Endothelial cell of umbilical vein (primary cell): Measurements from ENCODE around the gene ADH5. TPM values are rescaled to one million over a fixed set of nuclear protein-coding genes. Genes with fewer than 3 reads are reported as not detected.

Source experiments
- BruUV-seq: library from RNA; stranded (reverse); fragments of 400-500 nt; replicated peaks from 2 replicates; lab custom pipeline; 2021; lab: Mats Ljungman, UMichigan
- CTCF ChIA-PET: fragments of 300-600, 350-600 bp; sonication (Branson Sonifier 250); formaldehyde crosslinking; loops from one replicate; lab custom pipeline; 2021; ENCODE audit warnings: antibody characterized with exemption, inconsistent platforms; lab: Charles Lee
- POLR2A ChIA-PET: fragments of 300-600, 350-600 bp; sonication (Branson Sonifier 250); formaldehyde crosslinking; loops from one replicate; lab custom pipeline; 2021; ENCODE audit warnings: antibody characterized with exemption, inconsistent platforms; lab: Charles Lee
- DNase-seq: peaks from one replicate; pipeline ENCODE4 v3.0.0-alpha.2; 2011; ENCODE audit warnings: low read depth, low spot score
- FAIRE-seq: peaks from 2 replicates; lab custom pipeline; 2011; peaks lifted over from hg19 to GRCh38; lab: Jason Lieb, UNC
- H2AFZ ChIP-seq: 2 replicates; pipeline ENCODE4 v1.6.0; 2012; ENCODE audit warnings: low read depth, low read length, control low read depth, inconsistent platforms
- H3K27ac ChIP-seq: 2 replicates; pipeline ENCODE4 v1.5.1; 2011; ENCODE audit warnings: low read depth, mild to moderate bottlenecking, control low read depth, low read length, moderate library complexity; ENCODE audit not compliant: insufficient read depth
- H3K27me3 ChIP-seq, 2 experiments: 2 replicates each; pipeline versions ENCODE4 v1.6.0 to v1.6.1; 2011; ENCODE audit warnings: low read length in 2 of 2, mixed read lengths in 1 of 2; ENCODE audit not compliant: control insufficient read depth in 2 of 2, insufficient read depth in 2 of 2
- H3K36me3 ChIP-seq, 2 experiments: 2 replicates in 1 of 2; 3 replicates in 1 of 2; pipeline ENCODE4 v1.5.1; 2011; ENCODE audit warnings: low read length in 2 of 2, mild to moderate bottlenecking in 1 of 2, moderate library complexity in 1 of 2; ENCODE audit not compliant: control insufficient read depth in 2 of 2, insufficient read depth in 2 of 2; ENCODE audit errors: extremely low read depth in 1 of 2
- H3K4me1 ChIP-seq: 3 replicates; pipeline ENCODE4 v1.5.1; 2011; ENCODE audit warnings: mild to moderate bottlenecking, low read length; ENCODE audit not compliant: control insufficient read depth, insufficient read depth; ENCODE audit errors: extremely low read depth
- H3K4me2 ChIP-seq: 2 replicates; pipeline ENCODE4 v1.6.1; 2011; ENCODE audit warnings: low read length, control low read depth, mixed read lengths; ENCODE audit not compliant: insufficient read depth
- H3K4me3 ChIP-seq, 3 experiments: fragments of 200-600 bp in 1 of 3; sonication (generic), shearing (Covaris generic) in 1 of 3; replicated peaks in 1 of 3; 2 replicates each; pipeline ENCODE4 v1.5.1; 2011 to 2016; ENCODE audit warnings: control low read depth in 3 of 3, low read length in 3 of 3, mild to moderate bottlenecking in 2 of 3, inconsistent platforms in 1 of 3, low read depth in 1 of 3, moderate library complexity in 1 of 3; ENCODE audit not compliant: insufficient read depth in 1 of 3
- H3K79me2 ChIP-seq: 2 replicates; pipeline ENCODE4 v1.6.0; 2012; ENCODE audit warnings: low read length, inconsistent platforms; ENCODE audit not compliant: control insufficient read depth, insufficient read depth
- H3K9ac ChIP-seq: replicated peaks from 2 replicates; pipeline ENCODE3; 2011; ENCODE audit warnings: low read length, control low read depth; ENCODE audit not compliant: insufficient read depth; ENCODE audit errors: extremely low read depth
- H3K9me1 ChIP-seq: replicated peaks from 3 replicates; pipeline ENCODE4 v1.6.0; 2011; ENCODE audit warnings: mild to moderate bottlenecking, low read length; ENCODE audit not compliant: control insufficient read depth, insufficient read depth; ENCODE audit errors: extremely low read depth
- H3K9me3 ChIP-seq: replicated peaks from 2 replicates; pipeline ENCODE4 v1.5.1; 2012; ENCODE audit warnings: low read length, inconsistent platforms; ENCODE audit not compliant: control insufficient read depth, insufficient read depth
- H4K20me1 ChIP-seq: replicated peaks from 2 replicates; pipeline ENCODE3; 2011; ENCODE audit warnings: mild to moderate bottlenecking, low read length; ENCODE audit not compliant: control insufficient read depth, insufficient read depth; ENCODE audit errors: extremely low read depth
- CTCF ChIP-seq, 2 donors: IDR thresholded peaks; 1 replicate in 1 of 2; 2 replicates in 1 of 2; pipeline ENCODE4 v1.5.1; 2011; ENCODE audit warnings: low read length in 2 of 2, mild to moderate bottlenecking in 2 of 2, moderate library complexity in 2 of 2, control low read depth in 1 of 2, inconsistent platforms in 1 of 2, low read depth in 1 of 2; ENCODE audit not compliant: insufficient read depth in 1 of 2; ENCODE audit errors: extremely low read depth in 1 of 2
- EZH2 ChIP-seq: IDR thresholded peaks from 2 replicates; pipeline ENCODE4 v1.6.1; 2012; ENCODE audit warnings: borderline replicate concordance, low read depth, mild to moderate bottlenecking, moderate library complexity, low read length, inconsistent platforms; ENCODE audit not compliant: severe bottlenecking
- FOS ChIP-seq: IDR thresholded peaks from 2 replicates; pipeline ENCODE4 v1.6.1; 2011; ENCODE audit warnings: mild to moderate bottlenecking, low read length, moderate library complexity, borderline replicate concordance; ENCODE audit not compliant: insufficient read depth
- GATA2 ChIP-seq: IDR thresholded peaks from 2 replicates; pipeline ENCODE4 v1.7.0; 2011; ENCODE audit warnings: low read depth, mild to moderate bottlenecking, moderate library complexity, mixed read lengths, low read length; ENCODE audit not compliant: insufficient read length, insufficient read depth
- JUN ChIP-seq: IDR thresholded peaks from 2 replicates; pipeline ENCODE4 v1.6.1; 2011; ENCODE audit warnings: borderline replicate concordance, low read depth; ENCODE audit not compliant: insufficient read length, insufficient read depth
- MYC ChIP-seq: IDR thresholded peaks from one replicate; pipeline ENCODE4 v1.6.1; 2011; ENCODE audit warnings: mild to moderate bottlenecking, low read depth, low read length
- POLR2A ChIP-seq: IDR thresholded peaks from 2 replicates; pipeline ENCODE4 v1.6.1; 2012; ENCODE audit warnings: low read depth, mild to moderate bottlenecking, control low read depth, low read length
- POLR2AphosphoS5 ChIP-seq: IDR thresholded peaks from 2 replicates; pipeline ENCODE4 v1.6.1; 2012; ENCODE audit warnings: low read depth, mild to moderate bottlenecking, control low read depth, low read length, moderate library complexity; ENCODE audit not compliant: insufficient read depth
- dilution Hi-C: fragments of 300-500 bp; cut with MboI; formaldehyde crosslinking; loops from one replicate; pipeline ENCODE4 v1.15.0; 2019; ENCODE audit warnings: low sequenced_read_pairs; ENCODE audit not compliant: extremely low pct_ligation_motif_present
- intact Hi-C: fragments of 100-400 bp; cut with micrococcal nuclease; formaldehyde crosslinking; loops from one replicate; pipeline ENCODE4 v1.10.0; 2022
- polyA plus RNA-seq, 4 experiments: library from polyadenylated mRNA; depleted of rRNA in 3 of 4; stranded (reverse) in 3 of 4; unstranded in 1 of 4; fragments of >200 nt; gene quantifications; 2 replicates each; pipeline versions ENCODE4 v1.2.1 to v1.2.3, GENCODE V29; 2011 to 2012; ENCODE audit warnings: missing spikeins in 1 of 4
- total RNA-seq: library from RNA; stranded (reverse); gene quantifications from 2 replicates; pipeline ENCODE4 v1.2.3, GENCODE V29; 2021
- TF ChIP-seq, protein P1 (sequence below): IDR thresholded peaks from 2 replicates; pipeline ENCODE4 v1.6.1; 2011; ENCODE audit not compliant: insufficient read depth, insufficient read length

ADH5 gene
- total and polyA plus RNA-seq, 2 donors (not counting 3 experiments of a cell fraction or from before 2014, with no cell fraction given): 89.2 to 101 TPM

DNA sequence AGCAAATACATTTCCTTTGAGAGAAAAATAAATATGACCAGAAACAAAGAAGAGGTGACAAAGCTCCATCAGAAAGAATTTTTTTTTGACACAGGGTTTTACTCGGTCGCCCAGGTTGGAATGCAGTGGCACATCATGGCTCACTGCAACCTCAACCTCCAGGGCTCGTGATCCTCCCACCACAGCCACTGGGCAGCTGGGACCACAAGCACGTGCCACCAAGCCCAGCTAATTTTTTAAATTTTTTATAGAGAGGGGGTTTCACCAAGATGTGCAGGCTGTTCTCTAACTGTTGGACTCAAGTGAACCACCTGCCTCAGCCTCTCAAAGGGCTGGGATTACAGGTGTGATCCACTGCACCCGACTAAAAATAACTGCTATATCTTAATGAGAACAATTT, 10.3 kb downstream of the ADH5 start:
- TF ChIP-seq, protein P1, sequence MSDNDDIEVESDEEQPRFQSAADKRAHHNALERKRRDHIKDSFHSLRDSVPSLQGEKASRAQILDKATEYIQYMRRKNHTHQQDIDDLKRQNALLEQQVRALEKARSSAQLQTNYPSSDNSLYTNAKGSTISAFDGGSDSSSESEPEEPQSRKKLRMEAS: no peak
- no peak for TF ChIP-seq FOS
- no peak for TF ChIP-seq POLR2A
- no peak for TF ChIP-seq CTCF (IDR thresholded peaks at IDR 0.05; ENCODE audit: extremely low read depth in 1 of 2, insufficient read depth in 1 of 2, low read depth in 1 of 2, low read length in 2 of 2)
- TF ChIP-seq JUN: no peak
- no peak for TF ChIP-seq POLR2AphosphoS5
- TF ChIP-seq GATA2: no peak
- no peak for TF ChIP-seq EZH2
- TF ChIP-seq MYC: no peak
- CTCF ChIA-PET: interaction anchor here (0.8 to 1.8 kb wide), 3 partner anchors 9 to 22 kb away, joined by 3 to 4 read pairs (median 3); no protein-coding TSS in a partner anchor
- dilution Hi-C loops: no loop called here

More for the DNA sequence above, 10.3 kb downstream of the ADH5 start:
- FAIRE-seq: no peak
- no peak overlapping the region for H3K9ac ChIP-seq
- BruUV-seq: no TSS peak
- H3K4me1 ChIP-seq: no peaks in the 10 kb centered on the region
- no peaks in the 10 kb centered on the region for H3K9me1 ChIP-seq
- no peak overlapping the region for H2AFZ ChIP-seq
- POLR2A ChIA-PET: no interaction called here
- H3K4me3 ChIP-seq: no peak overlapping the region
- H3K9me3 ChIP-seq: no peaks in the 10 kb centered on the region
- no peak overlapping the region for H3K27ac ChIP-seq
- no peaks in the 10 kb centered on the region for H3K79me2 ChIP-seq
- no peaks in the 10 kb centered on the region for H4K20me1 ChIP-seq
- intact Hi-C loops: no loop called here
- no peak for DNase-seq
- H3K4me2 ChIP-seq: no peak overlapping the region
- H3K27me3 ChIP-seq: no peaks in the 10 kb centered on the region
- peaks cover 17 to 18% of the 10 kb centered on the region in 2 experiments for H3K36me3 ChIP-seq
